Stimulated activated memory B cell treated with anti-CD40 and anti-IgM and Interleukin-4, amounts not matched to agents 10 μg/mL and 1 μg/mL and 100 μg/mL, for 72 hours (primary cell): ENCODE results near the gene TEX54.
"Not testable (repeated sequence)": the region's sequence is repeated elsewhere in the genome, so short reads cannot be mapped to it uniquely, and the experiment has no call there.

Experiments used
- ATAC-seq: fragments of 150-1000 bp; cut with Tn5 transposase; 2 replicates; pipeline ENCODE4 v1.10.0; 2021
- H3K27ac Mint-ChIP-seq: one replicate; pipeline ENCODE4 v1.8.0; 2022; ENCODE audit warnings: mild to moderate bottlenecking, mixed read lengths
- H3K27me3 Mint-ChIP-seq: one replicate; pipeline ENCODE4 v1.8.0; 2022; ENCODE audit warnings: mixed read lengths
- H3K36me3 Mint-ChIP-seq: one replicate; pipeline ENCODE4 v1.8.0; 2022; ENCODE audit warnings: mixed read lengths
- H3K4me1 Mint-ChIP-seq: one replicate; pipeline ENCODE4 v1.8.0; 2022; ENCODE audit warnings: mixed read lengths
- H3K4me3 Mint-ChIP-seq: one replicate; pipeline ENCODE4 v1.8.0; 2022; ENCODE audit warnings: mild to moderate bottlenecking, moderate library complexity, mixed read lengths
- H3K9me3 Mint-ChIP-seq: one replicate; pipeline ENCODE4 v1.8.0; 2022; ENCODE audit warnings: mixed read lengths

TEX54 gene

GRCh38 chr11:62847767-62848314 is 15.2 kb upstream of the TEX54 start:
- peaks cover 12% of the 10 kb centered on the region for H3K36me3 Mint-ChIP-seq
- peaks cover 27% of the 10 kb centered on the region for H3K4me1 Mint-ChIP-seq
- no peak overlapping the region for H3K4me3 Mint-ChIP-seq
- no peaks in the 10 kb centered on the region for H3K9me3 Mint-ChIP-seq
- no peak overlapping the region for H3K27ac Mint-ChIP-seq
- H3K27me3 Mint-ChIP-seq = no peaks in the 10 kb centered on the region
- no peak for ATAC-seq

DNA sequence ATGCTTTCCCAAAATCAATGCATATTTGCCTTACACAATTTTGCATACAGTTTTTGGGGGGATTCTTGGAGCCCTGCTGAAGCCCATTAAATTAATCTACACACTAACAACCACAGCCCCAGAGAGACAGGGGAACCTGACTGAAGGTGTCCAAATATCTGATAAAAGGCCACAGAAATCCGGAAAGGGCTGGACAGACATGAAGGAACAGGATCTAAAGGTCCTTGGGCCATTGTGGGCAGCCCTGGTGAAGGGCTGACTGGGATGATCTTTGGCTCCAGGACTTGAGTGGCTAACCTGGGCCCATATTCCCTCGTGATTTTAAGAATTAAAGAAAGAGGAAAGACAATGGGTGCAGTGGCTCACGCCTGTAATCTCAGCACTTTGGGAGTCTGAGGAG is 13.5 kb upstream of the TEX54 start:
- Mint-ChIP-seq H3K4me3 (no peak overlapping the region), H3K9me3 (no peaks in the 10 kb centered on the region), H3K27me3 (no peaks in the 10 kb centered on the region), H3K4me1 (peaks cover 12% of the 10 kb centered on the region), H3K27ac (no peak overlapping the region), H3K36me3 (no peaks in the 10 kb centered on the region)
- ATAC-seq = no peak

GRCh38 chr11:62844154-62844553 is 11.5 kb upstream of the TEX54 start:
- Mint-ChIP-seq H3K4me1 (peaks cover 6% of the 10 kb centered on the region), H3K27me3 (no peaks in the 10 kb centered on the region), H3K36me3 (peaks cover 4% of the 10 kb centered on the region), H3K27ac (no peak overlapping the region), H3K4me3 (no peak overlapping the region), H3K9me3 (no peaks in the 10 kb centered on the region)
- ATAC-seq = no peak

GRCh38 chr11:62843466-62843865 is 10.8 kb upstream of the TEX54 start:
- ATAC-seq = no peak
- Mint-ChIP-seq H3K9me3 (no peaks in the 10 kb centered on the region), H3K36me3 (peaks cover 5% of the 10 kb centered on the region), H3K4me3 (no peak overlapping the region), H3K27ac (no peak overlapping the region), H3K27me3 (no peaks in the 10 kb centered on the region), H3K4me1 (peaks cover 8% of the 10 kb centered on the region)

DNA sequence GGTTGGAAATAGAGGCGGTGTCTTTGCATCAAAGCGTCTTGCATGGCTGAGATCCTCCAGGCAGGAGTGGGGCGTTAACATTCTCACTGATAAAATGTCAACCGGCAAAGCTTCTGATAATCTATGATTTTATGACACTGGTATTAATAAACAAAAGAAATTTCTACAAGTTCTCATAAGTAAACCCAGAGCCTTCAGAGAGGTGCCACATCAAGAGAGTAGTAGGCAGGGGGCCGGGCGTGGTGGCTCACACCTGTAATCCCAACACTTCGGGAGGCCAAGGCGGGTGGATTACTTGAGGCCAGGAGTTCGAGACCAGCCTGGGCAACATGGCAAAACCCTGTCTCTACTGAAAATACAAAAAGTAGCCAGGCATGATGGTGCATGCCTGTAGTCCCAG is 10.2 kb upstream of the TEX54 start:
- H3K36me3 Mint-ChIP-seq, ATAC-seq, H3K9me3 Mint-ChIP-seq, H3K27ac Mint-ChIP-seq, H3K27me3 Mint-ChIP-seq, H3K4me1 Mint-ChIP-seq, H3K4me3 Mint-ChIP-seq: not testable (repeated sequence)

- H3K9me3 Mint-ChIP-seq = no peaks in the 10 kb centered on the region
- H3K4me3 Mint-ChIP-seq = no peak overlapping the region
- no peak overlapping the region for H3K27ac Mint-ChIP-seq
- peaks cover 14% of the 10 kb centered on the region for H3K4me1 Mint-ChIP-seq
- peaks cover 11% of the 10 kb centered on the region for H3K36me3 Mint-ChIP-seq
- no peak for ATAC-seq
- H3K27me3 Mint-ChIP-seq = no peaks in the 10 kb centered on the region
Observed at GRCh38 chr11:62842171-62842741, 9.6 kb upstream of the TEX54 start.

DNA sequence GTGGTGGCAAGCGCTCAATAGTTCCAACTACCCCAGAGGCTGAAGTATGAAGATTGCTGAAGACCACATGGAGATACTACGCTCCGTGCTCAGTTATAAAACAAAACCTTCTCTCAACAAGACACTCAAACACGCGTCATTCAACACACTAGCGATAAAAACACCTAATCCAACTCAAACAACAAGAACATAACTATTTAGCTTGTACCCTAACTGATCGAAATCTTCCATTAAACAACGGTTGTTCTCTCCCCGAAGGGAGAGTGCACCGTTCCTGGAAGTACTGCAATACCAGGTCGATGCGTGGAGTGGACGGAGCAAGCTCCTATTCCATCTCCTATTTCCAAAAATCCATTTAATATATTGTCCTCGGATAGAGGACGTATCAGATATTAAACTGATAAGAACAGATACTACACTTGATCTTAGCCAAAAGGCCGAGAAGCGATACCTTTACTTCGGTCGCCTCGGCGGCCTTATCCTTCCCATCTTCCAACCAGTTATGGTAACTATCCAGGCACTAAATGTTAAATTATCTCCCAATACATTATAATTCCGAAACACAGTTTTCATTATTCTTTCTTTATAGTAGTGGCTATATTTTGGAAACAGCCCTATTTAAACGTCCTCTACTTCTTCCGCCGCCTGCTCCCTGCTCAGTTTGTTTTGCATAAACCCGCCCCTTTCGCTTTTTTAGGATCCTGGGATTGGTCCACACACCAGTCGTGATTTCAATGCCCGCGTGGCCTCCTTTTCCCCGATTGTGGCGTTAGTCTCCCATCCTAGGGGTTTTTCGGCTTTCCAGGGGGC is 8.9 kb upstream of the TEX54 start:
- H3K4me1 Mint-ChIP-seq = peaks cover 15% of the 10 kb centered on the region
- peak; percentile 86 for ATAC-seq
- H3K9me3 Mint-ChIP-seq = no peaks in the 10 kb centered on the region
- no peak overlapping the region for H3K27ac Mint-ChIP-seq
- no peaks in the 10 kb centered on the region for H3K27me3 Mint-ChIP-seq
- H3K36me3 Mint-ChIP-seq = peaks cover 14% of the 10 kb centered on the region
- H3K4me3 Mint-ChIP-seq = no peak overlapping the region

DNA sequence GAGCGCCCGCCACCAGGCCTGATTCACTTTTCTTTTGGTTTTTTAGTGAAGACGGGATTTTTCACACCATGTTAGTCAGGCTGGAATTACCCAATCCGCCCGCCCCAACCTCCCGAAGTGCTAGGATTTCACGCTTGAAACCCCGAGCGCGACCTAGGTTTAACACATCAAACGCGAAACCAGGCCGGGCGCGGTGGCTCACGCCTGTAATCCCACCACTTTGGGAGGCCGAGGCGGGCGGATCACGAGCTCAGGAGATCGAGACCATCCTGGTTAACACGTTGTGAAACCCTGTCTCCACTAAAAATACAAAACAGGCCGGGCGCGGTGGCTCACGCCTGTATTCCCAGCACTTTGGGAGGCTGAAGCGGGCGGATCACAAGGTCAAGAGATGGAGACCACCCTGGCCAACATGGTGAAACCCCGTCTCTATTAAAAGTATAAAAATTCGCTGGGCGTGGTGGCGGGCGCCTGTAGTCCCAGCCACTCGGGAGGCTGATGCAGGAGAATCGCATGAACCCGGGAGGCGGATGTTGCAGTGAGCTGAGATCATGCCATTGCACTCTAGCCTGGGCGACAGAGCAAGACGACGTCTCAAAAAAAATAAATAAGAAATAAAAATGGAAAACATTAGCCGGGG is 8.2 kb upstream of the TEX54 start:
- peak; percentile 9 for ATAC-seq
- Mint-ChIP-seq H3K36me3 (peaks cover 16% of the 10 kb centered on the region), H3K4me1 (peaks cover 15% of the 10 kb centered on the region)
- not testable (repeated sequence) for H3K27me3 Mint-ChIP-seq, H3K9me3 Mint-ChIP-seq, H3K4me3 Mint-ChIP-seq, H3K27ac Mint-ChIP-seq

- H3K4me3 Mint-ChIP-seq = no peak within 1 kb of the TSS
- peaks cover 30% of the 10 kb centered on the region for H3K36me3 Mint-ChIP-seq
- H3K27ac Mint-ChIP-seq = no peak within 1 kb of the TSS
- H3K27me3 Mint-ChIP-seq = no peaks in the 10 kb centered on the region
- peaks cover 20% of the 10 kb centered on the region for H3K4me1 Mint-ChIP-seq
- peak; percentile 76 for ATAC-seq
- no peaks in the 10 kb centered on the region for H3K9me3 Mint-ChIP-seq
Observed at GRCh38 chr11:62839050-62839945, 6.7 kb upstream of the TEX54 start, which contains the start of gene WDR74. TSS of gene WDR74 (minus strand) at chr11:62839590. CDS start at chr11:62839570, 20 bp downstream.

GRCh38 chr11:62835336-62835735 is 2.7 kb upstream of the TEX54 start:
- H3K4me1 Mint-ChIP-seq = peaks cover 48% of the 10 kb centered on the region
- no peaks in the 10 kb centered on the region for H3K27me3 Mint-ChIP-seq
- no peaks in the 10 kb centered on the region for H3K9me3 Mint-ChIP-seq
- peak overlapping the region; percentile 18 for H3K27ac Mint-ChIP-seq
- peaks cover 30% of the 10 kb centered on the region for H3K36me3 Mint-ChIP-seq
- no peak for ATAC-seq
- no peak overlapping the region for H3K4me3 Mint-ChIP-seq

GRCh38 chr11:62831520-62832335 is 913 bp downstream of the TEX54 start, which contains the start of gene STX5:
TSS of gene STX5 (minus strand) at chr11:62832051. CDS start at chr11:62831243, 808 bp downstream.
- Mint-ChIP-seq H3K27me3 (no peaks in the 10 kb centered on the region), H3K9me3 (no peaks in the 10 kb centered on the region), H3K4me3 (peak within 1 kb of the TSS; percentile 87), H3K4me1 (peaks cover 46% of the 10 kb centered on the region), H3K27ac (peak within 1 kb of the TSS; percentile 95), H3K36me3 (peaks cover 29% of the 10 kb centered on the region)
- ATAC-seq = peak; percentile 96

DNA sequence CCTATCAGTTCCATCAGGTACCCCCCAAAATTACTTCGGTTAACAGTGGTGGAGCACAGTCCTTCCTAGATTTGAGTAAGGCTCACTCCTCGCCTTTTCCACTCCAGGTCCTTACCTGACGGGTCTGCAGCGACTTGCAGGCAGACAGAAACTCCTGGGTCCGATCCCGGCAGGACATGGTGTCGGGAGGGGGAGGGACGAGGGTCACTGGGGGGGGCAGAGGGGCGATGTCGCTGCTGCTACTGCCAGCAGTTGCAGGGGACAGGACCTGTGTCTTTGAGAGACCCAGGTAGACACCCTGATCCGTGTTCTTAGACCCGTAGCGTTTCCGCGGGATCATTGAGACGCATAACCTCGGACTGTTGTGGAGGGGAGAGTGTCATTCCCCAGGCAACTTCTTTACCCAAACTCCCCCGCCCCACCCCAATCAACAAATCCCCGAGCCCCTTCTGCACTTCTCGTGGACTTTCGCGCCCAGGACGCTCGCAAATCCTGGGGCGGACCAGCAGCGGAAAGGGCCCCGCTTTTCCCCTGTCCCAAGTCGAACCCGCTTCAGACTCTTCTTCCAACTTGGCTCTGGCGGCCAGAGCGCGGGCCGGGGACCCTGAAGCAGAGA is 1.6 kb downstream of the TEX54 start:
- Mint-ChIP-seq H3K27me3 (no peaks in the 10 kb centered on the region), H3K27ac (peak overlapping the region; percentile 95), H3K36me3 (peaks cover 26% of the 10 kb centered on the region), H3K9me3 (no peaks in the 10 kb centered on the region), H3K4me3 (peak overlapping the region; percentile 87), H3K4me1 (peaks cover 46% of the 10 kb centered on the region)
- no peak for ATAC-seq

DNA sequence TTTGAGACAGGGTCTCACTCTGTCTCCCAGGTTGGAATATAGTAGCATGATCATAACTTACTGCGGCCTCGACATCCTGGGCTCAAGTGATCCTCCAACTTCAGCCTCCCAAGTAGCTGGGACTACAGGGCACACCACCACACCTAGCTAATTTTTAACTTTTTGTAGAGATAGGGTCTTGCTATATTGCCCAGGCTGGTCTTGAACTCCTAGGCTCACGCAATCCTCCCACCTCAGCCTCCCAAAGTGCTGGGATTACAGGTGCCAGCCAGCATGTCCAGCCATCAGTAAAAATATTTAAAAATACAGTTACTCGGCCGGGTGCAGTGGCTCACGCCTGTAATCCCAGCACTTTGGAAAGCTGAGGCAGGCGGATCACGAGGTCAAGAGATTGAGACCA is 4.5 kb downstream of the TEX54 start:
- H3K36me3 Mint-ChIP-seq = peaks cover 30% of the 10 kb centered on the region

GRCh38 chr11:62823677-62824076 is 9.0 kb downstream of the TEX54 start:
- Mint-ChIP-seq H3K27me3 (no peaks in the 10 kb centered on the region), H3K9me3 (no peaks in the 10 kb centered on the region), H3K36me3 (peaks cover 43% of the 10 kb centered on the region), H3K27ac (no peak overlapping the region), H3K4me1 (no peaks in the 10 kb centered on the region), H3K4me3 (no peak overlapping the region)
- ATAC-seq = no peak

More for the DNA sequence above, 4.5 kb downstream of the TEX54 start:
- H3K9me3 Mint-ChIP-seq, H3K27me3 Mint-ChIP-seq, ATAC-seq, H3K27ac Mint-ChIP-seq, H3K4me3 Mint-ChIP-seq: not testable (repeated sequence)
- peaks cover 33% of the 10 kb centered on the region for H3K4me1 Mint-ChIP-seq
